ENCODE results near the gene RUNX2. TPM values are rescaled to one million over a fixed set of nuclear protein-coding genes. Genes with fewer than 3 reads are reported as not detected.
A peak's percentile ranks its signal among the peaks of the same experiment; 100 is the strongest.

RUNX2 gene
- total and polyA plus RNA-seq, 2 donors (not counting 1 experiment from before 2014, with no cell fraction given) = 1.3 to 2.4 TPM

- H2AFZ ChIP-seq (ENCODE audit: insufficient read depth, low read depth, low read length, poor library complexity, severe bottlenecking) = no peak overlapping the region
- ChIA-PET CTCF (no interaction called here), POLR2A (no interaction called here)
- no peaks in the 10 kb centered on the region for H3K36me3 ChIP-seq (replicated peaks in 1 of 2; ENCODE audit: control extremely low read depth in 1 of 2, control insufficient read depth in 1 of 2, extremely low read depth in 1 of 2, insufficient read depth in 2 of 2, low read length in 1 of 2)
- TF ChIP-seq EZH2 (IDR thresholded peaks at IDR 0.05; ENCODE audit: borderline replicate concordance, insufficient read depth, low read depth, low read length, poor library complexity, severe bottlenecking) = no peak
- TF ChIP-seq CTCF (IDR thresholded peaks at IDR 0.05) = no peak
- DNase-seq (no peak), ATAC-seq (ENCODE audit: low read depth) (no peak)
- H3K79me2 ChIP-seq (ENCODE audit: control insufficient read depth, insufficient read depth, low read length) = no peaks in the 10 kb centered on the region
- H3K9me3 ChIP-seq (ENCODE audit: control extremely low read depth in 1 of 3, control insufficient read depth in 2 of 3, insufficient read depth in 1 of 3, low read length in 2 of 3) = no peaks in the 10 kb centered on the region
- no peak overlapping the region for H3K27ac ChIP-seq (ENCODE audit: low read length in 2 of 2)
- H3K4me1 ChIP-seq (ENCODE audit: control insufficient read depth in 2 of 2, insufficient read depth in 2 of 2, low read length in 2 of 2) = peaks cover 3 to 14% of the 10 kb centered on the region in 2 donors
- Mint-ChIP-seq H3K9me3 (ENCODE audit: insufficient read depth) (no peaks in the 10 kb centered on the region), H3K27me3 (no peaks in the 10 kb centered on the region), H3K4me3 (no peak overlapping the region), H3K4me1 (peaks cover 13% of the 10 kb centered on the region), H3K27ac (no peak overlapping the region)
- no CpG with 5 or more reads among the region's 2 CpGs for WGBS (ENCODE audit: insufficient coverage)
- H3K27me3 ChIP-seq (replicated peaks in 1 of 4; ENCODE audit: control extremely low read depth in 1 of 4, control insufficient read depth in 3 of 4, insufficient read depth in 4 of 4, low read length in 3 of 4) = no peaks in the 10 kb centered on the region
- no peak overlapping the region for H3K9ac ChIP-seq (ENCODE audit: low read length)
- H3K4me2 ChIP-seq (replicated peaks; ENCODE audit: low read depth, low read length, poor library complexity, severe bottlenecking) = no peak overlapping the region
- intact Hi-C loops (cut with micrococcal nuclease) = loop anchor here (2.0 kb wide), 1 partner anchor 54 kb away; no protein-coding TSS in a partner anchor
- H3K4me3 ChIP-seq (ENCODE audit: control extremely low read depth in 1 of 5, extremely low read depth in 1 of 5, insufficient read depth in 1 of 5, low read depth in 2 of 5, low read length in 4 of 5) = no peak overlapping the region
- no peaks in the 10 kb centered on the region for H4K20me1 ChIP-seq (ENCODE audit: control insufficient read depth, insufficient read depth, low read length, poor library complexity, severe bottlenecking)
Observed at GRCh38 chr6:45476341-45476740, 148.2 kb downstream of the RUNX2 start.

GRCh38 chr6:45477278-45477677, 149.1 kb downstream of the RUNX2 start:
- H2AFZ ChIP-seq (ENCODE audit: insufficient read depth, low read depth, low read length, poor library complexity, severe bottlenecking) = no peak overlapping the region
- H3K4me2 ChIP-seq (replicated peaks; ENCODE audit: low read depth, low read length, poor library complexity, severe bottlenecking) = no peak overlapping the region
- Mint-ChIP-seq H3K4me1 (peaks cover 13% of the 10 kb centered on the region), H3K4me3 (no peak overlapping the region), H3K27ac (no peak overlapping the region), H3K27me3 (no peaks in the 10 kb centered on the region), H3K9me3 (ENCODE audit: insufficient read depth) (no peaks in the 10 kb centered on the region)
- peaks cover 3 to 14% of the 10 kb centered on the region in 2 donors for H3K4me1 ChIP-seq (ENCODE audit: control insufficient read depth in 2 of 2, insufficient read depth in 2 of 2, low read length in 2 of 2)
- H3K36me3 ChIP-seq (replicated peaks in 1 of 2; ENCODE audit: control extremely low read depth in 1 of 2, control insufficient read depth in 1 of 2, extremely low read depth in 1 of 2, insufficient read depth in 2 of 2, low read length in 1 of 2) = no peaks in the 10 kb centered on the region
- peak; percentile 49 for ATAC-seq (ENCODE audit: low read depth)
- intact Hi-C loops (cut with micrococcal nuclease) = loop anchor here (2.0 kb wide), 1 partner anchor 54 kb away; no protein-coding TSS in a partner anchor
- H3K4me3 ChIP-seq (ENCODE audit: control extremely low read depth in 1 of 5, extremely low read depth in 1 of 5, insufficient read depth in 1 of 5, low read depth in 2 of 5, low read length in 4 of 5) = no peak overlapping the region
- H3K27me3 ChIP-seq (replicated peaks in 1 of 4; ENCODE audit: control extremely low read depth in 1 of 4, control insufficient read depth in 3 of 4, insufficient read depth in 4 of 4, low read length in 3 of 4) = no peaks in the 10 kb centered on the region
- no peak for TF ChIP-seq EZH2 (IDR thresholded peaks at IDR 0.05; ENCODE audit: borderline replicate concordance, insufficient read depth, low read depth, low read length, poor library complexity, severe bottlenecking)
- TF ChIP-seq CTCF (IDR thresholded peaks at IDR 0.05) = no peak
- no peak overlapping the region for H3K9ac ChIP-seq (ENCODE audit: low read length)
- no peaks in the 10 kb centered on the region for H4K20me1 ChIP-seq (ENCODE audit: control insufficient read depth, insufficient read depth, low read length, poor library complexity, severe bottlenecking)
- H3K27ac ChIP-seq (ENCODE audit: low read length in 2 of 2) = no peak overlapping the region
- H3K9me3 ChIP-seq (ENCODE audit: control extremely low read depth in 1 of 3, control insufficient read depth in 2 of 3, insufficient read depth in 1 of 3, low read length in 2 of 3) = no peaks in the 10 kb centered on the region
- H3K79me2 ChIP-seq (ENCODE audit: control insufficient read depth, insufficient read depth, low read length) = no peaks in the 10 kb centered on the region
- WGBS (ENCODE audit: insufficient coverage) = 55% methylated on average over 2 of the region's 2 CpGs
- peak; percentile 9 for DNase-seq
- CTCF ChIA-PET = no interaction called here
- POLR2A ChIA-PET = no interaction called here
